Erythroblast (primary cell): ENCODE results near the gene GCN1.

ENCODE experiments used
- GATA1 ChIP-seq: IDR thresholded peaks from 2 replicates; pipeline ENCODE4 v1.6.1; 2011; ENCODE audit warnings: low read depth, mild to moderate bottlenecking, control low read depth, low read length, moderate library complexity
- POLR2A ChIP-seq: IDR thresholded peaks from 2 replicates; pipeline ENCODE4 v1.6.1; 2011; ENCODE audit warnings: mild to moderate bottlenecking, low read length

- no peak for TF ChIP-seq POLR2A
- TF ChIP-seq GATA1 = no peak
These were observed 76.0 kb downstream of the GCN1 start for GRCh38 chr12:120118321-120119061.
